CMK (cell line): Measurements from ENCODE around the gene CD83.

ENCODE experiments used
- DNase-seq: peaks from one replicate; pipeline ENCODE4 v3.0.0-alpha.2; 2010; ENCODE audit warnings: low read depth

The CD83 gene

DNA sequence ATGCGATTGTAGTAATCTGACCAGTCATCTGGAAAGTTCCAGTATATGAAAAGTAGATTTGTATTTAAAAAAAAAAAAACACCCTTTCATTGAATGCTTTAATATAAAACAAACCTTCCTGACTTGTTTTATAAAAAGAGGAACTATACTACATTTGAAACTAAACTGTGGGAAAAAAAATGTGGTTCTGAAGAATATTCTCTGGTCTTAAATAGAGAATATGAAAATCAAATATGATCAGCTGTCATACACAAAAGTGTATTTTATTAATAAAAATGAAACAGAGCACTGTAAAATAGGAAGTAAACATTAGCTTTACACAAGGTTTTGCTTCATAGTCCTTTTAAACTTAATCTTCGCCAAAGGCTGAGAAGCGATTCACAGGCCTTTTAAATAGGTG is 25.3 kb upstream of the CD83 start:
- DNase-seq: no peak

- no peak for DNase-seq
Measured at GRCh38 chr6:14092838-14093789, 24.5 kb upstream of the CD83 start.

DNA sequence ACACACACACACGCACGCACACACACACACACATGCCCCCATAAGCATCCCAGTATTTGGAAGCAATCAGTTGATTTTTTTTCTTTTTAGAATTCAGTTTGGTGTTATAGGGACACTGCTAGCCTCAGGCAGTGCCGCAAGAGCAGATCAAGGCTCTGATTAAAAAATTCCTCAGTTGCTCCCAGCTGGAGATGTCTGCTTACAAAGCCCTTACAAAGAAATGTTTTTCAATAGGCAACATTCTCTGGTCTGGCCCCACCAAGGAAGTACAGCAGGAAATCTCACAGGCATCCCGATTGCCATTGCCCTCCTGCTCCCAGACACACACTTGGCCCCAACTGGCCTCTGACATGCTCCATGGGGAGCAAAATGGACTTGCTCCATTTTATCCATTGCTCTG is 22.9 kb upstream of the CD83 start:
- DNase-seq: no peak

- no peak for DNase-seq
Measured at GRCh38 chr6:14095437-14095836, 22.1 kb upstream of the CD83 start.

DNA sequence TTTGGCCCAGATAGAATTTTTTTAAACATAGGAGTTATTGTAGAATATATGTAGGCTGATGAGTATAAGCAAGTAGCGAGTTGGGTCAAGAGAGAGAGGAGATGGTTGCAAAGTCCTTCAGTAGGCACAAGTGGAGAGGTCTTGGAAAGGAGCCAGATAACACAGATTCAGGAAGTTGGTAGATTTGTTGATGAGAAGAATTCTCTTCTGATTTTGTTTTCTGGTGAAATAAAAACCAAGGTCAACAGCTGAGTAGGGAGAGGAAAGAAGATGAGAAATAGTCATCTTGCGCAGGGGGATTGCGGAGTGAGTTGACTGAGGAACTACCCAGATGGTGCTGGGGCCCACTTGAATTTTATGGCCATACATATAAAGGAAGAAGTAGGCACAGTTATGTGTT is 17.4 kb upstream of the CD83 start:
- no peak for DNase-seq

DNA sequence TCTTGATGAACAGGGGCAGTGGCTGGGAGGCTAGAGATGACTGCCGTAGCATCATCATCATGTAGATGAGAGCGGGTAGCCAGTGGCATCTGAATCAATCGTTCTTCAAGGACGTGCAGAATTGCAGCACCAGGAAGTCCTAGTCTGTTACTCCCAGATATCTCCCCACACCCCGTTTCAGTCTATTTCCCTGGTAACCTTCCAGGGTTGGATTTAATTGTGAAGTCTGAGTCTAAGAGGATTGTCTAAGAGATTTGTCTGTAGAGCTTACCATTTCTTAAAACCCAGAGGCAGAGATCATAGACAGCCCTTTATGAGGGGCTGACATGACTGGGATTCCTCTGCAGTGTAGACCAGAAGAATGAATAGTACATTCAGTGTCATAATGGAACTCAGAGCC is 16.6 kb upstream of the CD83 start:
- DNase-seq: no peak

DNA sequence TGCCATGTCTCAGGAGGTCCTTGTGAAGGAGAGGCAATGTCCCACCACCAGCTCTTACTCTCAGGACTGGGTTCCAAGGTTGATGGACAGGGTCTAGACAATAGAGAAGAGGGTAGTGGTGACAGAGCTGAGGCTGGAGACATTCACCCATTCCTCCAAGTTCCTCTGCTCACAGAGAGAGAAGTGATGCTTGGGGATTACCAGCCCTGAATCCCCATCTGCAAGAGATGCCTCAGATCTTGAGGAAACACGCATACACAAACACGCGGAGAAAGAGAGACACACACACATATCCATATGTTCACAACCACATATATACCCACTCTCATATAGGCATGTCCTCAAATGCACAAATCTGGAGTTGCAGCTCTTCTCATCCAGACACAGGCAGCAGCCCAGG is 15.2 kb upstream of the CD83 start:
- no peak for DNase-seq

DNA sequence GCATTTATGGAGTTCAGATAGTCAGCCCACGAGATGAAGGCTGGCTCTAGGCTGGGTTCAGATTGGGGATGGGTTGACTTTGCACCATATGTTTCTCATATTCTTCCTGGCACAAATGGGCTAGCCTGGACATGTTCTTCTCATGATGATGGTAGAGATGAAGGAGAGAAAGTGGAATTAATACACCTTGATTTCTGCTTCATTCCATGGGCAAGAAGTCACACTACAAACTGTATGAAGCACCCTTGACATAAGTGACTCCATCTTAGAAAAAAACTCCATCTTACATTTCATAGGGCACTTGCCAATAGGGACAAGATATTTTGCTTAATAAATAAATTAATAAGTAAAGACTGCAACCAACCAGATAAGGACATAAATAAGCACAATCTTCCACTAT is 12.0 kb upstream of the CD83 start:
- no peak for DNase-seq

DNA sequence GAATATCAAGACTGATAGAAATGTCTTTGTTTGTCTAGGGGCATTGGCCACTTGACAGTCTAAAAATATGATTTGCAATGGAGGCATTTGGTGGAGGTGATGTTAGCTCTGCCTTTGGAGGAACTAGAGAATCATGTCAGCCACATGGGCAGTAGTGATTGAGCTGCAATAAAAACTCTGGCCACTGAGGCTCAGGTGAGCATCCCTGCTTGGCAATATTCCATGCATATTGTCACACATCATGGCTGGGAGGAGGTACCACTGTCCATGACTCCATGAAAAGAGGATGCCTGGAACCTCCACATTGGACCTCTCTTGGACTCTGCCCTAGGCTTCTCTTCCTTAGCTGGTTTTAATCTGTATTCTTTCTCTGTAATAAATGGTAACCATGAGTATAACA is 10.6 kb upstream of the CD83 start:
- no peak for DNase-seq

- DNase-seq: no peak
Measured at GRCh38 chr6:14107711-14108494, 9.7 kb upstream of the CD83 start.

DNA sequence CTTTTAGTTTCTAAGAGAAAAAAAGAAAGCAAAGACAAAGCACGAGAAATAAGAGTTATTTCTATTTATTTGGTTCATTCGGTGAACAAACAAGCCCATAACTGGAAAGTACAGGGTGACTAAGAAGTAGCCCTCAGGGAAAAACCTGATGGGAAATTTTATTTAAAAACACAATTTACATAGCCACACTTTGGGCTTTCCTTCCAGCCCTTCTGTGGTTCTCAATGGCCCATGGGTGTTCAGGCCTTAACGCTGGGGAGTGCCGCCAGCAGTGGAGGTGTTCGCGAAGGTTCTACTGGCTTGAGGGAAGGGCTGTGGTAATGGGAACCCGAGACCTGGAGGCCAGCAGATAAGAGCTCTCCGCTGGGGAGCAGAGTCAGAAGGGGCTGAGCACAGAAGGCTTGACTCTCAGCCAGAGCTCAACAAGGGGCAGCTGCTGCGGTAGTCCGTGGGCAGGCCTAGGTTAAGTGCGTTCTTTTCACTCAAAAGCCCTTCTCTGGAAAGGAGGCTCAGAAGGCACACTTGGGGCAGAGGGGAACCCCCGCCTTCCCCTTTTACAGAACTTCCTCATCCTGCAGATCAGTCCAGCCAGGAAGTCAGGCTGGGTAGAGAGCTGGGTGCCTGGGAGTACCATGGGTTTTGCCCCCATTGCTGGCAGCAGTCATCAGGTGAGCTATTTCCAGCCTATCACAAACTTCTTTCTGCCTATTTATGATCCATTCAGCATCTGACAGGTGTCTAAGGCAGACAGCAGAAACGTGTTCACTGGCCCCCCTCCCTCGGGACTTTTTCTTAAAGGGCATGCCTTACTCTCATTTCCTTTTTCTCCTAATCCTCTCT is 8.8 kb upstream of the CD83 start:
- DNase-seq: no peak

- no peak for DNase-seq
Measured at GRCh38 chr6:14109411-14109826, 8.2 kb upstream of the CD83 start.

GRCh38 chr6:14110001-14110818 is 7.4 kb upstream of the CD83 start:
- DNase-seq: no peak

GRCh38 chr6:14113976-14114375 is 3.6 kb upstream of the CD83 start:
- DNase-seq: no peak

GRCh38 chr6:14118091-14118439 is 493 bp downstream of the CD83 start:
- no peak for DNase-seq

DNA sequence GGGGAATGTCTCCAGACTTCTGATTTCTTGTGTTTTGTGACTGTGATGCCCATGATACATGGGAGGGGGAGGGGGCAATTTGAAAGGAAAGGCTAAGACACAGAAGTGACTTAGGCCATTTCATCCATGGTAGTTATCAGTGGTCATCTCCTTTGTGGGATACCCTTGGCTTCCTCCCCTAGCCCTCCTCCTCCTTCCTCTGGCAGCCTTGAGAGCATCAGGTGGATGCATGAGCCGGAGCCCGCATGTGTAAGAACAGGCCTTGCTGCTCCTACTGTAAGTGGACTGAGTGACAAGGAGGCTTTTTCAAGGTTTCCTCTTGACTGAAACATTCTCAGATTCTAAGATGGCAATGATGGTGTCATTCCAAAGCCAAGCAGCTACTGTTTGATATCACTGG is 874 bp downstream of the CD83 start:
- no peak for DNase-seq

DNA sequence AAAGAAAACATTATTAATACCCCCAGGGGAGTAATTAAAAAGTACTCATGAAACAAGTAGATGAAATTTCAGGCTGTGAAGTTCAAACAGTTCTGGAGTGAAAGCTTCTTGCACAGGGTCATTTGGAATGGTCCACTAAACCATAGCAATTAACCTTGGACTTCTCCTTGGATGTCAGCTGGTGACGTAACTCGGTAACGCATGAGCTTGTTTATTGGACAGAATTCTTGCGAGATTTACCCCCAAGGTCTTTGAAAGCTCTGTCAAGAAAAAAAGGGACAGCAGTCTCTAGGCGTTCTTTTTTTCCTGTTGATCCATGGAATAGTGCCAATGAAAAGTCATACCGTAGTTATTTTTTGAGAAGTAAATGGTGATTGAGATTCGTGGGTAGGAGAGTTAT is 2.2 kb downstream of the CD83 start:
- DNase-seq: no peak

DNA sequence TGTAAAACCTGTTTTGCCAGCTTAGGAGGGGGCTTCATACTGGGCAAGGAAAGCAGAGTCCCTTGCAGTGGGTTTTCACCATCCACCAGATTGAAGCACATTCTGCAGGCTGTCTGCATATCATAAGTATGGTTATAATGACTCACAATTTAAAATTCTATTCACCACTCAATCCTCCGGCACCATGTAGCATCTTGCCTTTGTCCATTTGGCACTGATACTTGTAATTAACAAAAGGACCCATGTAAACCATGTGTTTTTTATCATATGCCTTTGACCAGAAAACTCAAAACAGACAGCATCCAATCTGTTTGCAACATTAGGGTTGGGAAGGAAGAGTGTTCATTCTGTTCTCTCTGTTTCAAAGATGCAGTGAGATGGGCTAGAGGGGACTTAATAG is 3.0 kb downstream of the CD83 start:
- DNase-seq: no peak

- no peak for DNase-seq
Measured at GRCh38 chr6:14121936-14122344, 4.4 kb downstream of the CD83 start.

DNA sequence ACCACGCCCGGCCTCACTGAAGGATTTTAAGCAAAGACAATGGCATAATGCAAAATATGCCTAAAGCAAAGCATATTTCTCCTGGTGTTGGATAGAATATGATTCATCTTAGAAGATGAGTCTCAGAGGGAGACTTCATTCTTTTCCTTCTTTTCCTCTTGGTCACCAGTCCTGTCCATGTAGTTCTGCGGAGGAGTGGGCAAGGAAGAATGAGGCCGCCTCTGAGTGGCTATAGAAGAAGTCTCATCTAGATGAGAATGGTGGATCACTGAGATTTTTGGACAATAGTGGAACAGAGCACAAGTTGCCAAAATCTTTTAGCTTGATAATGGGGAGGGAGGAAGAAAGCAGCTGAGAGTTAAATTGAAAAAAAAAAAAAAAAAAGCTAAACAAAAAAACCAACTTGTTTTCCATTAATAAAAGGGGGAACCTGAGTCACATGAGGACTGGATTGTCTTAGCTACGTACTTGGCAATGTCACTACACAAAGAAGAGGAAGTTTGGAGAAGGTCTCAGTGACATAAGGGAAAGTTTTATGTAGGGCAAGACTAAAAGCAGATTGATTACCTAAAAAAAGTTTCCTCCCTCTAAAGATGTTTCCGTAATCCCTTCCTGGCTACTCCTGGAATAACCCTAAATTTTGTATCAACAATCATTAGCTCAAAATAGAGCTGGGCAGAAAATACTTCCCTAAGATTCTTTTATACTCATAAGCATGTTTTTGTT is 6.0 kb downstream of the CD83 start:
- no peak for DNase-seq

- no peak for DNase-seq
Measured at GRCh38 chr6:14125346-14125745, 7.8 kb downstream of the CD83 start.
